LHCN-M2 (cell line): ENCODE measurements around the gene TIAM1. TPM values are rescaled to one million over a fixed set of nuclear protein-coding genes. Genes with fewer than 3 reads are reported as not detected.

ENCODE experiments used
- DNase-seq: peaks from one replicate; pipeline ENCODE4 v3.0.0-alpha.2; 2012; ENCODE audit warnings: low read depth
- total RNA-seq: library from RNA; depleted of rRNA; stranded (reverse); fragments of >200 nt; gene quantifications from 2 replicates; pipeline ENCODE4 v1.2.3, GENCODE V29; 2014

The TIAM1 gene
- total RNA-seq, 1 experiment from 2014 or later = 18.1 TPM

- no peak for DNase-seq
These were observed 10.1 kb upstream of the TIAM1 start for GRCh38 chr21:31354122-31354521.

GRCh38 chr21:31352836-31353235 lies 8.8 kb upstream of the TIAM1 start:
- no peak for DNase-seq

GRCh38 chr21:31351960-31352359 lies 7.9 kb upstream of the TIAM1 start:
- DNase-seq = no peak

GRCh38 chr21:31351438-31351837 lies 7.4 kb upstream of the TIAM1 start:
- peak; percentile 37 for DNase-seq

GRCh38 chr21:31349208-31349607 lies 5.1 kb upstream of the TIAM1 start:
- DNase-seq = no peak

- no peak for DNase-seq
These were observed 4.1 kb upstream of the TIAM1 start for GRCh38 chr21:31348188-31348587.

- DNase-seq = peak; percentile 45
These were observed 3.5 kb upstream of the TIAM1 start for GRCh38 chr21:31347435-31348032.

- no peak for DNase-seq
These were observed 2.3 kb upstream of the TIAM1 start for GRCh38 chr21:31346256-31346821.

- DNase-seq = no peak
These were observed 1.1 kb upstream of the TIAM1 start for GRCh38 chr21:31345136-31345535.

GRCh38 chr21:31343030-31343510 lies 991 bp downstream of the TIAM1 start:
- DNase-seq = no peak

- no peak for DNase-seq
These were observed 1.7 kb downstream of the TIAM1 start for GRCh38 chr21:31342348-31342747.

- DNase-seq = no peak
These were observed 3.0 kb downstream of the TIAM1 start for GRCh38 chr21:31340942-31341487.

- no peak for DNase-seq
These were observed 3.5 kb downstream of the TIAM1 start for GRCh38 chr21:31340514-31340913.

GRCh38 chr21:31339721-31340120 lies 4.3 kb downstream of the TIAM1 start:
- DNase-seq = peak; percentile 43

GRCh38 chr21:31338908-31339368 lies 5.1 kb downstream of the TIAM1 start:
- DNase-seq = no peak

GRCh38 chr21:31337996-31338907 lies 5.8 kb downstream of the TIAM1 start:
- no peak for DNase-seq

GRCh38 chr21:31337086-31337485 lies 7.0 kb downstream of the TIAM1 start:
- no peak for DNase-seq

- DNase-seq = no peak
These were observed 7.4 kb downstream of the TIAM1 start for GRCh38 chr21:31336739-31337040.

- DNase-seq = peak; percentile 97
These were observed 7.9 kb downstream of the TIAM1 start for GRCh38 chr21:31335957-31336738.

GRCh38 chr21:31334648-31335121 lies 9.4 kb downstream of the TIAM1 start:
- no peak for DNase-seq

- no peak for DNase-seq
These were observed 11.5 kb downstream of the TIAM1 start for GRCh38 chr21:31332525-31332924.
